ENCODE measurements around the gene USP22.

USP22 gene

GRCh38 chr17:20999044-20999573 lies 43.7 kb downstream of the USP22 start:
- peaks cover 20% of the 10 kb centered on the region for H3K36me3 ChIP-seq
- H3K9me3 ChIP-seq: no peaks in the 10 kb centered on the region
- H3K4me3 ChIP-seq (ENCODE audit: low read depth, low read length): no peak overlapping the region
- DNase-seq: no peak
- H3K27me3 ChIP-seq: no peaks in the 10 kb centered on the region
- H3K4me1 ChIP-seq: no peaks in the 10 kb centered on the region
- no peak for TF ChIP-seq CTCF (IDR thresholded peaks at IDR 0.05; ENCODE audit: low read depth, low read length)

- Histone ChIP-seq H3K9me3 (no peaks in the 10 kb centered on the region), H3K4me1 (no peaks in the 10 kb centered on the region), H3K4me3 (ENCODE audit: low read depth, low read length) (no peak overlapping the region), H3K36me3 (peaks cover 18% of the 10 kb centered on the region), H3K27me3 (no peaks in the 10 kb centered on the region)
- DNase-seq: no peak
- no peak for TF ChIP-seq CTCF (IDR thresholded peaks at IDR 0.05; ENCODE audit: low read depth, low read length)
These were observed 44.2 kb downstream of the USP22 start for GRCh38 chr17:20998571-20999043.

GRCh38 chr17:20997711-20998570 lies 44.9 kb downstream of the USP22 start:
- no peak for DNase-seq
- Histone ChIP-seq H3K36me3 (peaks cover 11% of the 10 kb centered on the region), H3K27me3 (no peaks in the 10 kb centered on the region), H3K4me1 (no peaks in the 10 kb centered on the region), H3K9me3 (no peaks in the 10 kb centered on the region), H3K4me3 (ENCODE audit: low read depth, low read length) (no peak overlapping the region)
- no peak for TF ChIP-seq CTCF (IDR thresholded peaks at IDR 0.05; ENCODE audit: low read depth, low read length)

GRCh38 chr17:20996724-20997615 lies 45.8 kb downstream of the USP22 start:
- H3K4me3 ChIP-seq (ENCODE audit: low read depth, low read length): no peak overlapping the region
- H3K36me3 ChIP-seq: peaks cover 4% of the 10 kb centered on the region
- H3K27me3 ChIP-seq: no peaks in the 10 kb centered on the region
- H3K9me3 ChIP-seq: no peaks in the 10 kb centered on the region
- DNase-seq: no peak
- TF ChIP-seq CTCF (IDR thresholded peaks at IDR 0.05; ENCODE audit: low read depth, low read length): no peak
- no peaks in the 10 kb centered on the region for H3K4me1 ChIP-seq

- Histone ChIP-seq H3K4me1 (no peaks in the 10 kb centered on the region), H3K36me3 (no peaks in the 10 kb centered on the region; the same call in none of the 2 replicates), H3K9me3 (no peaks in the 10 kb centered on the region), H3K4me3 (ENCODE audit: low read depth, low read length) (no peak overlapping the region), H3K27me3 (no peaks in the 10 kb centered on the region)
- no peak for DNase-seq
- TF ChIP-seq CTCF (IDR thresholded peaks at IDR 0.05; ENCODE audit: low read depth, low read length): no peak
These were observed 46.7 kb downstream of the USP22 start for GRCh38 chr17:20995873-20996723.

Data from BE2C (cell line).